HEK293T (cell line): Measurements from ENCODE around the gene CPSF7.

Experiments used
- CTBP1 ChIP-seq: fragments of 450-650 bp; IDR thresholded peaks from 2 replicates; pipeline ENCODE4 v1.6.1; 2016; ENCODE audit warnings: borderline replicate concordance
- FOXA1 ChIP-seq: fragments of 450-650 bp; IDR thresholded peaks from 2 replicates; pipeline ENCODE4 v1.6.1; 2016; ENCODE audit warnings: mild to moderate bottlenecking
- FOXM1 ChIP-seq: fragments of 450-650 bp; IDR thresholded peaks from 2 replicates; pipeline ENCODE4 v1.6.1; 2017; ENCODE audit warnings: mild to moderate bottlenecking, borderline replicate concordance
- L3MBTL2 ChIP-seq: fragments of 450-650 bp; conservative IDR thresholded peaks from 2 replicates; pipeline ENCODE4 v1.6.1; 2016; ENCODE audit warnings: mild to moderate bottlenecking
- LEF1 ChIP-seq: fragments of 450-650 bp; IDR thresholded peaks from 2 replicates; pipeline ENCODE4 v1.6.1; 2017; ENCODE audit warnings: mild to moderate bottlenecking, borderline replicate concordance
- SP1 ChIP-seq: fragments of 450-650 bp; IDR thresholded peaks from 2 replicates; pipeline ENCODE4 v1.6.1; 2017
- SUZ12 ChIP-seq: fragments of 450-650 bp; IDR thresholded peaks from 2 replicates; pipeline ENCODE4 v1.6.1; 2016; ENCODE audit warnings: mild to moderate bottlenecking
- TARDBP ChIP-seq: fragments of 450-650 bp; IDR thresholded peaks from 2 replicates; pipeline ENCODE4 v1.6.1; 2016
- ZNF384 ChIP-seq: fragments of 450-650 bp; IDR thresholded peaks from 2 replicates; pipeline ENCODE4 v1.6.1; 2016

GRCh38 chr11:61358566-61358965 lies 71.2 kb downstream of the CPSF7 start:
- TF ChIP-seq FOXA1, result no peak
- no peak for TF ChIP-seq FOXM1
- TF ChIP-seq L3MBTL2, result no peak
- TF ChIP-seq TARDBP, result no peak
- TF ChIP-seq SP1, result no peak
- no peak for TF ChIP-seq SUZ12
- TF ChIP-seq CTBP1, result no peak
- no peak for TF ChIP-seq LEF1
- no peak for TF ChIP-seq ZNF384
